Stimulated activated naive CD8-positive, alpha-beta T cell treated with anti-CD3 and anti-CD28 coated beads, Interleukin-15, Interleukin-2, amounts not matched to agents 100 ng/mL and 50 ng/mL, for 24 hours (primary cell): ENCODE data around the gene EDNRA.
"Not testable (repeated sequence)": the region's sequence is repeated elsewhere in the genome, so short reads cannot be mapped to it uniquely, and the experiment has no call there.

Experiments used
- H3K27ac Mint-ChIP-seq: one replicate; pipeline ENCODE4 v1.8.0; 2021; ENCODE audit warnings: mild to moderate bottlenecking, mixed read lengths
- H3K27me3 Mint-ChIP-seq: one replicate; pipeline ENCODE4 v1.8.0; 2021; ENCODE audit warnings: mixed read lengths
- H3K36me3 Mint-ChIP-seq: one replicate; pipeline ENCODE4 v1.8.0; 2021; ENCODE audit warnings: low read depth, mixed read lengths
- H3K4me1 Mint-ChIP-seq: one replicate; pipeline ENCODE4 v1.8.0; 2021; ENCODE audit warnings: low read depth, mixed read lengths
- H3K4me3 Mint-ChIP-seq: one replicate; pipeline ENCODE4 v1.8.0; 2021; ENCODE audit warnings: mild to moderate bottlenecking, mixed read lengths
- H3K9me3 Mint-ChIP-seq: one replicate; pipeline ENCODE4 v1.8.0; 2021; ENCODE audit warnings: mixed read lengths

Gene EDNRA

DNA sequence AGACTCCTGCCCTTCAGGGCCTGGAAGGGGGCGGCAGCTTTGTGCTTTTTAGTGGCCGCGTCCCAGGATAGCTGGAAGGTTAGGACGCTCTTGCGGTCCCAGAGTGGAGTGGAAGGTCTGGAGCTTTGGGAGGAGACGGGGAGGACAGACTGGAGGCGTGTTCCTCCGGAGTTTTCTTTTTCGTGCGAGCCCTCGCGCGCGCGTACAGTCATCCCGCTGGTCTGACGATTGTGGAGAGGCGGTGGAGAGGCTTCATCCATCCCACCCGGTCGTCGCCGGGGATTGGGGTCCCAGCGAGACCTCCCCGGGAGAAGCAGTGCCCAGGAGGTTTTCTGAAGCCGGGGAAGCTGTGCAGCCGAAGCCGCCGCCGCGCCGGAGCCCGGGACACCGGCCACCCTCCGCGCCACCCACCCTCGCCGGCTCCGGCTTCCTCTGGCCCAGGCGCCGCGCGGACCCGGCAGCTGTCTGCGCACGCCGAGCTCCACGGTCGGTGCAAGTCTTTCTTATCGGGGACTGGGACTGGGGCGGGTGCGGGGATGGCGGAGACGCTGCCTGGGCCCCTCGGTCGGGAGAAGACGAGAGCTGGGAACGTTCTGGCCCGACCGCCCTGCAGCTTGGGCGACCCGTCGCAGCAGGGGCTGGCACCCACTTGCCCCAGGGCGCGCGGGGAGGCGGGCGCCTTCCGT lies at the start of gene EDNRA:
TSS of gene EDNRA (plus strand) at position 207 of the 686 bp plus-strand sequence. CDS start 4,585 bp downstream, outside the sequence.
- Mint-ChIP-seq H3K4me1 (peaks cover 3% of the 10 kb centered on the region), H3K27ac (no peak within 1 kb of the TSS), H3K9me3 (no peaks in the 10 kb centered on the region), H3K36me3 (no peaks in the 10 kb centered on the region), H3K27me3 (peaks cover 40% of the 10 kb centered on the region), H3K4me3 (no peak within 1 kb of the TSS)

- not testable (repeated sequence) for H3K36me3 Mint-ChIP-seq, H3K27ac Mint-ChIP-seq
These were observed 46.5 kb upstream of the EDNRA start for GRCh38 chr4:147434370-147434769.

DNA sequence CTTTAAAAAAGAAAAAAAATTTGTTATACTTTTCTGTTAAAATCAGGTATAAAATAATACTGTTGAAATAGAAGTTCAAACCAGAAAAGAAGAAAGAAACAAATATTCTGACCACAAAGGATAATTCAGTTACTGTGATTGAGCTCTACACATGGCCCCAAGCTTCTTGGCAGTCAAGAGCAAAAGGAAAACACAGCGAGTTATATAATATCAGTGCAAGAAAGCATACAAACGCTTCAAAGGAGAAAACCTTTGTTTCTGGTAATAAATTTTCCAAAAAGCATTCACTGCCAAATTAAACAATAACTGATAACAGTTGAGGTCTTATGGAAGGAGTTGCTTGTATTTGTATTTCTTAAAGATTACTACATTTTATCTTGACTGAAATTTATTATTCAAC lies 40.5 kb upstream of the EDNRA start:
- Mint-ChIP-seq H3K4me1 (no peaks in the 10 kb centered on the region), H3K27me3 (no peaks in the 10 kb centered on the region), H3K9me3 (peaks cover 11% of the 10 kb centered on the region), H3K4me3 (no peak overlapping the region), H3K27ac (no peak overlapping the region), H3K36me3 (no peaks in the 10 kb centered on the region)

More at GRCh38 chr4:147434370-147434769, 46.5 kb upstream of the EDNRA start:
- peaks cover 16% of the 10 kb centered on the region for H3K9me3 Mint-ChIP-seq
- not testable (repeated sequence) for H3K27me3 Mint-ChIP-seq, H3K4me3 Mint-ChIP-seq, H3K4me1 Mint-ChIP-seq

DNA sequence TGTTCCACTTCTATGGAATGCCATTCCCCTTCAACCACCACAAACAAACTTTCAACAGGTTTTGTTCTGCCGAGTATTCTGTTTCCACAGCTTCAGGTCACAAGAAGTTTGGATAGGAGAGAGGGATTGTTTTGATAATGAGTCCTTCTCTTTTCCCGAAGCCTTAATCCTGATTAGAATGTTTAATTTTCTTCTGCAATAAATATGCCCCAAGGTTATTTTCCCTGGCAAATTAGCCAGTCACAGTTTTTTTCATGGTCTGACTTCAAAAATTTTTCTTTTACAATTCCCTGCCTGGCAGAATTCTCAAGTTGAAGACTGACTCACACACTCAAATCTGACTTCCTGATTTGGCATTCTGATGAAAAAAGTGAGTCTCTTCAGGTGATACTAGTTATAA lies 33.1 kb upstream of the EDNRA start:
- H3K4me3 Mint-ChIP-seq, result no peak overlapping the region
- no peaks in the 10 kb centered on the region for H3K27me3 Mint-ChIP-seq

DNA sequence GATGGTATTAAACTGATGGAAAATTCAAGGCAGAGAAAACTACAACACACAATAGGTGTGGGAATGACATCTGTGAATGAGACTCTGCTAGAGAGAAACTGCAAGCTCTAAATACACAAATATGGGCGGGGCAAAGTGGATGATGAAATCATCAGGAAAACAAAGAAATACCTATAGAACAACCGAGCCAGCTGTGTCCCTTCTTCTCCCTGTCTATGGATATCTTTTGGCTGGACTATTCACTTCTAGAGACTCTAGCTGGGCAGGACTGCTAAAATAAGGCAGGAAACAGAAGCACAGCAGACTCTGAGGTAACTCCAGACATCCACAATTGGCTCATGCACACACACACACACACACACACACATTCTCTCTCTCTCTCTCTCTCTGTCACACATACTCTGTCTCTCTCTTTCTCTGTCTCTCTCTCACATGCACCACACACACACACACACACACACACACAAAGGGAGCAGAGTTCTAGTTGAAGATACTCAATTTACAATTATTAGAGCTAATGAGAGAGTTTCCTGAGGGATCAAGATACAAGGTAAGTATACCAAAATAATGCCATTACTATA lies 27.2 kb upstream of the EDNRA start:
- H3K27me3 Mint-ChIP-seq, result no peaks in the 10 kb centered on the region
- H3K4me3 Mint-ChIP-seq, result no peak overlapping the region
- H3K9me3 Mint-ChIP-seq, result no peaks in the 10 kb centered on the region
- H3K4me1 Mint-ChIP-seq, result no peaks in the 10 kb centered on the region
- no peaks in the 10 kb centered on the region for H3K36me3 Mint-ChIP-seq
- no peak overlapping the region for H3K27ac Mint-ChIP-seq

More for the DNA sequence above, 33.1 kb upstream of the EDNRA start:
- Mint-ChIP-seq H3K27ac (no peak overlapping the region), H3K9me3 (peaks cover 6% of the 10 kb centered on the region), H3K36me3 (no peaks in the 10 kb centered on the region), H3K4me1 (no peaks in the 10 kb centered on the region)

- Mint-ChIP-seq H3K27ac (no peak overlapping the region), H3K27me3 (no peaks in the 10 kb centered on the region), H3K4me1 (no peaks in the 10 kb centered on the region), H3K9me3 (no peaks in the 10 kb centered on the region), H3K36me3 (no peaks in the 10 kb centered on the region), H3K4me3 (no peak overlapping the region)
These were observed 24.2 kb upstream of the EDNRA start for GRCh38 chr4:147456706-147457105.

DNA sequence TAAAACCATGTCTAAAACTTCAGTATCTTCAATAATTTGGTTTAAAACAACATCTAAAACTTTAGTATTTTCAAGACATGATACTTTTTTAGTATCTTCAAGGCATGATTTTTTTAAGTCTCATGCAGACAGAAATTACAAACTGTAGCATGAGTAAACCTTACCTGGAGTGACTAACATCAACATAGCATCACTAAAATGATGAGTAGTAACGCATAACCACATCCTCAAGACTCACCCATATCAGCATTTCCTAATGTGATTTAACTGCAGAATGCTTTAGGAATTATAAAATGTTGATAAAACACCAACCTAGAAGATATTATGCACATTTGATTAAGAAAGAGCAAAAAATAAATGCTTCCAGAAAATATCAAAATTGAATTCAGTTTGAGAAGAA lies 19.7 kb upstream of the EDNRA start:
- H3K4me3 Mint-ChIP-seq, result no peak overlapping the region
- peaks cover 3% of the 10 kb centered on the region for H3K9me3 Mint-ChIP-seq
- H3K27me3 Mint-ChIP-seq, result no peaks in the 10 kb centered on the region
- no peak overlapping the region for H3K27ac Mint-ChIP-seq
- no peaks in the 10 kb centered on the region for H3K36me3 Mint-ChIP-seq
- H3K4me1 Mint-ChIP-seq, result no peaks in the 10 kb centered on the region

- Mint-ChIP-seq H3K27ac (no peak overlapping the region), H3K4me1 (no peaks in the 10 kb centered on the region), H3K36me3 (no peaks in the 10 kb centered on the region), H3K9me3 (peaks cover 3% of the 10 kb centered on the region), H3K27me3 (no peaks in the 10 kb centered on the region), H3K4me3 (no peak overlapping the region)
These were observed 17.8 kb upstream of the EDNRA start for GRCh38 chr4:147463065-147463464.

DNA sequence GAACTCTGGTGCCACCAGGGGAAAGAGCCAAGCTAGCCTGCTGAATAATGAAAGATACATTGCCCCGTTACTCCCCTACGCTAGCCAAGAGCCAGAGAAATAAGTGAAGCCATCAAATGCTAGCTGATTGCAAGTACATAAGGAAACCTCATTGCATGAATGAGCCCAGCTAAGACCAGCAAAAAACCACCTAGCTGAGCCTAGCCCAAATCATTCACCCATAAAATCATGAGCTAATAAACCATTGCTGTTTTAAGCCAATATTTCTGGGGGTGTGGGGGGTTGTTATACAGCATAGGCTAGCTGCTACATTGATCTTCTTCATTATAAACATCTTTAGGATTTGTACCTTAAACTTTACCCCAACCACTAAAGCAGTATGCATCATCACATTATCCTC lies 15.4 kb upstream of the EDNRA start:
- no peaks in the 10 kb centered on the region for H3K36me3 Mint-ChIP-seq
- no peak overlapping the region for H3K27ac Mint-ChIP-seq
- H3K4me3 Mint-ChIP-seq, result no peak overlapping the region
- H3K9me3 Mint-ChIP-seq, result peaks cover 9% of the 10 kb centered on the region
- no peaks in the 10 kb centered on the region for H3K27me3 Mint-ChIP-seq
- no peaks in the 10 kb centered on the region for H3K4me1 Mint-ChIP-seq

GRCh38 chr4:147477439-147477838 lies 3.5 kb upstream of the EDNRA start:
- Mint-ChIP-seq H3K4me1 (peaks cover 3% of the 10 kb centered on the region), H3K4me3 (no peak overlapping the region), H3K36me3 (no peaks in the 10 kb centered on the region), H3K9me3 (no peaks in the 10 kb centered on the region), H3K27ac (no peak overlapping the region), H3K27me3 (peaks cover 39% of the 10 kb centered on the region)

DNA sequence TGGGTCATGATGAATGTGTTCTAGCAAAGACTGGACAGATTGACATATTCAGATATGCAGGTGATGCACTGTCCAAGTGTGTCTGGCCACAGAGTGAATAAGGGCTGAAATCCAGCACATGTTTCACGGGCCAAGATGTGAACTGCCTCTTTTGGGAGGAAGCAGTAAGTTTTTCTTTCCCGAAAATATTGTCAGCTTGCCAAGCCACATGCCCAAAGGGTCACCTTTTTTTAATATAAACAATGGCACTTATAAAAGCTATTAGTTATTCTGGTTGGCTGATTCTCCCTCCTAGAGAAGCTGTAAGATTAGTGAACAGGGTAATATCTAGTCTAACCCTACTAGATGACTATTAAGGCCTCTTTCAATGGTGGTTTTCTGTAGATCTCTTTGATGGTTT lies 1.5 kb upstream of the EDNRA start:
- Mint-ChIP-seq H3K27ac (no peak overlapping the region), H3K4me3 (no peak overlapping the region), H3K4me1 (peaks cover 3% of the 10 kb centered on the region), H3K27me3 (peaks cover 43% of the 10 kb centered on the region), H3K9me3 (no peaks in the 10 kb centered on the region), H3K36me3 (no peaks in the 10 kb centered on the region)

GRCh38 chr4:147479786-147480185 lies 1.1 kb upstream of the EDNRA start:
- H3K4me1 Mint-ChIP-seq, result peaks cover 3% of the 10 kb centered on the region
- no peak overlapping the region for H3K27ac Mint-ChIP-seq
- H3K36me3 Mint-ChIP-seq, result no peaks in the 10 kb centered on the region
- peaks cover 43% of the 10 kb centered on the region for H3K27me3 Mint-ChIP-seq
- H3K4me3 Mint-ChIP-seq, result no peak overlapping the region
- no peaks in the 10 kb centered on the region for H3K9me3 Mint-ChIP-seq

DNA sequence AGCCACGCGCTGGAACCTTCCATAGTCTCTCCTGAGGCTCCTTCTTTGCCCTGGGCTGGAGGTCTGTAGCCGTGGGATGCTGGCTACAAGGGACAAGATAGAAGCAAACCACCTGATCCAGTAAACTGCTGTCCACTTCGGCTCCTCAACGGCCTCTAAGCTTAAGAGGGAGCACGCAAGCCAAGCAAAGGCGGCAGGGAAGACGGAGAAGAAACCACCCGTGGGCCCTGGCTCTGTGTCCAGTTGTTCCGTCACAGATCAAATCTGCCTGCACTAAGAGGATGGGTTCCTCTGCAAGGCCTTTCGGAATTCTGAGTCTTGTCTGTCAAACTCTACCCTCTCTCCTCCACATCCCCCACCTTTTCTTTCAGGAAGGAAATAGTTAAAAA lies 401 bp upstream of the EDNRA start:
- Mint-ChIP-seq H3K4me3 (no peak overlapping the region), H3K9me3 (no peaks in the 10 kb centered on the region), H3K27ac (no peak overlapping the region), H3K27me3 (peaks cover 41% of the 10 kb centered on the region), H3K36me3 (no peaks in the 10 kb centered on the region), H3K4me1 (peaks cover 3% of the 10 kb centered on the region)

- Mint-ChIP-seq H3K4me3 (no peak overlapping the region), H3K9me3 (no peaks in the 10 kb centered on the region), H3K4me1 (peaks cover 3% of the 10 kb centered on the region), H3K27ac (no peak overlapping the region), H3K36me3 (no peaks in the 10 kb centered on the region), H3K27me3 (peaks cover 40% of the 10 kb centered on the region)
These were observed 746 bp downstream of the EDNRA start for GRCh38 chr4:147481577-147482109.

DNA sequence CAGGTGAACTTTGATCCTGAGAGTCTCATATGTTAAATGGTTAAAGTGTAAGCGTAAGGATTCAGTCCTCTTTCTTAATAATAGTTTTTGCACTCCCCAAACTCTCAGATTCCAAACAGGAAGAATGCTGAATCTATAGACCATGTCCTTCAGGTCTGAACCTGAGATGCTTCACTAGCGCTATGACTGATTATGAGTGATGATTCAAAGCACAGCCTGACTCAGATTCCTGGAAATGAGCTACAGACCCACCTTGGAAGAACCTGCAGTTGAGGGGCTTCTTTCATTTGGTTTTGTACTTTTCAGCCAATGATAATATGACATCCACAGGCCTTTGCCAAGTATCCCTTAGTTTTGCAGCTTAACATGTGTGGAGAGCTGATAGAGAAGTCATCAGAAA lies 1.4 kb downstream of the EDNRA start:
- Mint-ChIP-seq H3K27ac (no peak overlapping the region), H3K27me3 (peaks cover 40% of the 10 kb centered on the region), H3K4me3 (no peak overlapping the region), H3K4me1 (peaks cover 3% of the 10 kb centered on the region), H3K36me3 (no peaks in the 10 kb centered on the region), H3K9me3 (no peaks in the 10 kb centered on the region)

GRCh38 chr4:147485167-147485566 lies 4.3 kb downstream of the EDNRA start:
- H3K4me3 Mint-ChIP-seq, result no peak overlapping the region
- no peaks in the 10 kb centered on the region for H3K36me3 Mint-ChIP-seq
- peaks cover 3% of the 10 kb centered on the region for H3K4me1 Mint-ChIP-seq
- H3K9me3 Mint-ChIP-seq, result no peaks in the 10 kb centered on the region
- peaks cover 19% of the 10 kb centered on the region for H3K27me3 Mint-ChIP-seq
- no peak overlapping the region for H3K27ac Mint-ChIP-seq
